ENCODE results near the gene BMP10.

The BMP10 gene

GRCh38 chr2:68889500-68889899, 18.3 kb upstream of the BMP10 start:
- DNase-seq (ENCODE audit: low spot score) = no peak

DNA sequence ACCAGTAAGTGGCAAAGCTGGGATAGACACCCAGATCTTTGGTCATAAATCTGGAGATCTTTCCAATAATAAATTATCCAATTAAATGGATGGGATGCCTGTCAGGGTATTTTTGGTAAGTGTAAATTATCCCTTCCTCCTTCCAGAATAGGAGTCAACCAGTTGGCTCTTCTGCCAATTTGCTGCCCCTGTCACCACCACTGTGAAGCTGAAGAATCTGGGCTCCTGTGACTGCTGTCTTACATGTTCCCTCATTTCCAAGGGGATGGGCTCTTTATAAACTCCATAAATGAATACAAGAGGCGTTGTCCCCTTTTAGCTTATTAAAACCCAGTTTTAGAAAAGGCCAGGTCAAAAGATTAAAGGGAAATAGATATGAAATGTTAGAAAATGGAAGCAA, 17.8 kb upstream of the BMP10 start:
- DNase-seq (ENCODE audit: low spot score) = no peak

GRCh38 chr2:68888038-68888704, 17.0 kb upstream of the BMP10 start:
- DNase-seq (ENCODE audit: low spot score) = no peak

- DNase-seq (ENCODE audit: low spot score) = no peak
These were observed 14.5 kb upstream of the BMP10 start for GRCh38 chr2:68885811-68886075.

GRCh38 chr2:68885074-68885810, 14.0 kb upstream of the BMP10 start:
- DNase-seq (ENCODE audit: low spot score) = no peak

DNA sequence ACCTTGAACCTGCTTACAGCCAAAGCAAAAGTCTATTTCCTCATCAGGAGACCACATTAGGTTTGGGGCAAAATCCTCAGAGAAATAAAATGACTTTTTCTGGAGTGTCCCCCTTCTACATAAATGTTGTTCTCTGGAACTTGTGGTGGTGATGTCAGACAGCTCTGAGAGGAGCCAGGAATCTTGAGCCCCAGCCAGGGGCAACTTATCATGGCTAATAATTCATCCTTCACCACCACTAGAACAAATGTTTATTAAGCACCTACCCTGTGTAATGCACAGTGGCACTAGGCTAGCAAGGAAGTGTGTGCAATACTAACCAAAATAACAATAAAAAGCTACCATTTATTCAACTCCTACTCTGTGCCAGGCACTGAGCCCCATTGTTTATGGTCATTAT, 9.0 kb upstream of the BMP10 start:
- DNase-seq (ENCODE audit: low spot score) = no peak

DNA sequence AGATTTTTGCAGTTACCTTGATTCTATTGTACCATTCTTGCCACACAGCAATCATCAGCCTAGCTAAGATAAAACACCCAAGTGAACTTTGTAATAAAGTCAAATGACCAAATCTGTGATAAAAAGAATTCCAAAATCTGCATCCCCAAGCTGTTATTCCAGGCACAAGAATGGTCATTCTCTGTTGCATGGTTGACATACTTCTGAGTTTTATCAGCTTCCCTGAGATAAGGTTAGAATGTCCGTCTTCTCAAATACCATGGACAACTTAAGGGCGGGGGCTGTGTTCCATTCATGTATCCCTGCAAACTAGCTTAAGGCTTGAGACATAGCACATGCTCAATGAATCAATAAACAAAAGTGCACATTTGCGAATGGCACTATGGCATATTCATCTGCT, 8.1 kb upstream of the BMP10 start:
- no peak for DNase-seq (ENCODE audit: low spot score)

DNA sequence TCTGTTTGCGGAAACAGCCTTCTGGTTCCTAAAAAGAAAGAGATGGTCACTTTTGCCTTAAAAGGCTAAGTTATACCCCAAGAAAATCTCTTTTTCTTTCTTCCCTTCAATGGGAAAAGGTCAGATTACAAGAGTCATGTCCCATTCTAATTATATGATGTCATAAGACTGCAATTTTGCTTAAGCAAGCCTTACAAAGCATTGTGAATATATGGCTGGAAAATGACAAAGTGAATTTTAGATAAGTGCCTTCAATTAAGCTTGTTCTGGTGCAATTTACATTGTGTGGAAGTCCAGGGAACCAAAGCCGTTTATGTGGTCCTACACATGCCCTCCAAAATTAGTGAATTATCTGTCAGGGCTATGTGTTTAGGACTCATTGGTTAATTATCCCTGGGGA, 7.6 kb upstream of the BMP10 start:
- no peak for DNase-seq (ENCODE audit: low spot score)

- no peak for DNase-seq (ENCODE audit: low spot score)
These were observed 7.0 kb upstream of the BMP10 start for GRCh38 chr2:68878071-68878711.

GRCh38 chr2:68877079-68877772, 6.0 kb upstream of the BMP10 start:
- no peak for DNase-seq (ENCODE audit: low spot score)

- DNase-seq (ENCODE audit: low spot score) = no peak
These were observed 982 bp downstream of the BMP10 start for GRCh38 chr2:68870215-68870614.

- DNase-seq (ENCODE audit: low spot score) = no peak
These were observed 6.1 kb downstream of the BMP10 start for GRCh38 chr2:68865108-68865507.

GRCh38 chr2:68863996-68864395, 7.2 kb downstream of the BMP10 start:
- DNase-seq (ENCODE audit: low spot score) = no peak

- DNase-seq (ENCODE audit: low spot score) = no peak
These were observed 8.3 kb downstream of the BMP10 start for GRCh38 chr2:68862889-68863288.

GRCh38 chr2:68861330-68861729, 9.9 kb downstream of the BMP10 start:
- DNase-seq (ENCODE audit: low spot score) = no peak

- DNase-seq (ENCODE audit: low spot score) = no peak
These were observed 11.1 kb downstream of the BMP10 start for GRCh38 chr2:68860111-68860510.

- peak; percentile 36 for DNase-seq (ENCODE audit: low spot score)
These were observed 13.2 kb downstream of the BMP10 start for GRCh38 chr2:68857855-68858456.

- no peak for DNase-seq (ENCODE audit: low spot score)
These were observed 13.9 kb downstream of the BMP10 start for GRCh38 chr2:68857202-68857845.

DNA sequence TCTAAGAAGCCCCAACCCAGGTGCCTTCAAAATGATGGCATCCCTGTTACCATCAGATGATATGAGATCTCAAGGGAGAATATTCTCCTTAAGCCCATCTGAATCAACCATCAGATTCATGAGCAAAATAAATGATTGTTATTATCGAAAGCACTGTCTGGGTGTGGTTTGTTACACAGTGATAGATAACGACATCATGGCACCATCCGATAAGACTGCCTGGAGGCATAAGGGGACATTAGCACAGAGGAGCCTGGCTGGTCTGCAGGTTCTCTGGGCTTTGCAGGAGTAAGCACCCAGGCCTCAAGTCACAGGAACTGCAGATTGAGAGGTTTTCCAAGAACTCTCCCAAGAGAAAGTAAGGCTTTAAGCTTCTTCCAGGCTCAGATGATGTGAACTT, 15.6 kb downstream of the BMP10 start:
- DNase-seq (ENCODE audit: low spot score) = no peak

- DNase-seq (ENCODE audit: low spot score) = no peak
These were observed 16.7 kb downstream of the BMP10 start for GRCh38 chr2:68854476-68854875.

DNA sequence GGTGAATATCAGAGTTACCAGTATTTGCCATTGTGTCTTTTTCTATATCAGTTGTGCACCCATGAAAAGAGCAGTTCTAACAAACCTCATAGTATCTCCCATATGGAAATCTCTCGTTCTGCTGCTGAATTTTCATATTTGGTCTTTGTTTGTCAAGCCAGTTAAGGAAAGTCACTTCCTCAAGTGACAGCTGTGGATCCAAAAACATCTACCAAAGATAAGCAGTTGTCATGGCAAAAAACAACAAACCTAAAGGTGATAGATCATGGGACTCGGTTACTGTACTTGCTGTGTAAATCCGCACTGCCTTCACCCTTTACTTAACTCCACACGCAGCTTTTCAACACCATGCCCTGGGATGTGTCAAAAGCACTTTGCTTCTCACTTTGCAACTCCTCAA, 17.3 kb downstream of the BMP10 start:
- no peak for DNase-seq (ENCODE audit: low spot score)

DNA sequence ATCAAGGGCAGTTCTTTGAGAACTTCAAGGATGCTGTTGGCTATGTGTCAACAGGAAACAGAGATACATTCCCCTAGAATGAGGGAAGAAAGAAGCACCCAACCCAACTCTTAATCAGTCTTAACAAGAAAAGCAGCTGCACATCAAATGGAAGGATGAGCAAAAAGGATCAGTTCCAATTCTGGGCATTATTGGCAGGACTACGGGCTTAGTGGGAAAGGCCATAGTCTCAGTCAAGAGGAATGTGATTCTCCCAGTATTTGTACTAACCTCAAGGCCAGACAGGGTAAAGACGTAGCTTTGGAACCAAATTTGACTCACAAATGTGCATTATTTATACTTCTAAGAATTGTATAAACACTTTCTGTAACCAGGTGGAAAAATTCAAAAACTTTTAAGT, 18.2 kb downstream of the BMP10 start:
- DNase-seq (ENCODE audit: low spot score) = no peak
